IMR-90 (cell line): ENCODE results near the gene TAF1D. TPM values are rescaled to one million over a fixed set of nuclear protein-coding genes. Genes with fewer than 3 reads are reported as not detected.

Experiments used
- ATAC-seq: fragments of 200-7000 bp; cut with Tn5 transposase; 2 replicates; pipeline ENCODE4 v1.9.1; 2020; ENCODE audit warnings: low read depth, mild to moderate bottlenecking, moderate library complexity
- BruUV-seq: library from RNA; stranded (reverse); fragments of 400-500 nt; replicated peaks from 2 replicates; lab custom pipeline; 2021; lab: Mats Ljungman, UMichigan
- CTCF ChIA-PET: fragments of 300-600 bp; formaldehyde crosslinking; extraction: SDS; loops from one replicate; lab custom pipeline; 2021; ENCODE audit warnings: antibody characterized with exemption; lab: Yijun Ruan, JAX
- POLR2A ChIA-PET: fragments of 300-600 bp; sonication (Branson Sonifier 250); formaldehyde crosslinking; loops from one replicate; lab custom pipeline; 2022; ENCODE audit warnings: antibody characterized with exemption; ENCODE audit not compliant: unreplicated experiment; lab: Charles Lee
- DNase-seq: peaks from one replicate; pipeline ENCODE4 v3.0.0; 2013
- H2AFZ ChIP-seq: replicated peaks from 2 replicates; pipeline ENCODE3; 2013; ENCODE audit warnings: low read length, mild to moderate bottlenecking; ENCODE audit not compliant: poor library complexity
- H2AK5ac ChIP-seq: 2 replicates; pipeline ENCODE4 v1.6.1; 2013; ENCODE audit warnings: low read depth, low read length, inconsistent platforms
- H2AK9ac ChIP-seq: replicated peaks from 2 replicates; pipeline ENCODE3; 2013; ENCODE audit warnings: mild to moderate bottlenecking, low read depth, low read length, moderate library complexity; ENCODE audit not compliant: poor library complexity
- H2BK120ac ChIP-seq: 2 replicates; pipeline ENCODE4 v1.6.1; 2013; ENCODE audit warnings: low read depth, low read length, inconsistent platforms
- H2BK15ac ChIP-seq: 3 replicates; pipeline ENCODE4 v1.6.1; 2013; ENCODE audit warnings: low read depth, low read length, inconsistent platforms
- H2BK20ac ChIP-seq: 2 replicates; pipeline ENCODE4 v1.6.1; 2013; ENCODE audit warnings: low read depth, mild to moderate bottlenecking, inconsistent platforms, low read length, moderate library complexity
- H2BK5ac ChIP-seq: 2 replicates; pipeline ENCODE4 v1.6.1; 2013; ENCODE audit warnings: mild to moderate bottlenecking, low read depth, low read length, inconsistent platforms; ENCODE audit not compliant: poor library complexity, severe bottlenecking
- H3K14ac ChIP-seq: replicated peaks from 2 replicates; pipeline ENCODE4 v1.6.1; 2013; ENCODE audit warnings: low read depth, low read length, inconsistent platforms
- H3K18ac ChIP-seq: 2 replicates; pipeline ENCODE4 v1.6.1; 2013; ENCODE audit warnings: low read depth, low read length, control low read depth
- H3K23ac ChIP-seq: 2 replicates; pipeline ENCODE4 v1.6.1; 2013; ENCODE audit warnings: low read depth, low read length, inconsistent platforms
- H3K27ac ChIP-seq: 2 replicates; pipeline ENCODE4 v1.5.1; 2013; ENCODE audit warnings: mild to moderate bottlenecking, control low read depth, low read length; ENCODE audit not compliant: insufficient read depth
- H3K27me3 ChIP-seq: 2 replicates; pipeline ENCODE4 v1.6.1; 2013; ENCODE audit warnings: low read length; ENCODE audit not compliant: control insufficient read depth, insufficient read depth
- H3K36me3 ChIP-seq: 2 replicates; pipeline ENCODE4 v1.6.1; 2013; ENCODE audit warnings: low read length, mixed read lengths; ENCODE audit not compliant: control insufficient read depth, insufficient read depth
- H3K4ac ChIP-seq: 2 replicates; pipeline ENCODE4 v1.6.1; 2013; ENCODE audit warnings: low read depth, low read length, inconsistent platforms
- H3K4me1 ChIP-seq: 2 replicates; pipeline ENCODE4 v1.6.1; 2013; ENCODE audit warnings: low read length, mixed read lengths; ENCODE audit not compliant: control insufficient read depth, insufficient read depth
- H3K4me2 ChIP-seq: 2 replicates; pipeline ENCODE4 v1.6.1; 2013; ENCODE audit warnings: low read depth, mild to moderate bottlenecking, control low read depth, low read length, moderate library complexity
- H3K4me3 ChIP-seq: 2 replicates; pipeline ENCODE4 v1.5.1; 2013; ENCODE audit warnings: low read depth, mild to moderate bottlenecking, control low read depth, low read length, moderate library complexity; ENCODE audit not compliant: insufficient read depth
- H3K56ac ChIP-seq: 2 replicates; pipeline ENCODE4 v1.6.1; 2013; ENCODE audit warnings: low read length, inconsistent platforms; ENCODE audit not compliant: insufficient read depth; ENCODE audit errors: extremely low read depth
- H3K79me1 ChIP-seq, 2 experiments: 2 replicates each; pipeline ENCODE4 v1.6.1; 2013; ENCODE audit warnings: low read length in 2 of 2, inconsistent platforms in 1 of 2, low read depth in 1 of 2
- H3K9ac ChIP-seq: 2 replicates; pipeline ENCODE4 v1.6.1; 2013; ENCODE audit warnings: low read depth, low read length, control low read depth
- H3K9me1 ChIP-seq: 2 replicates; pipeline ENCODE4 v1.6.1; 2013; ENCODE audit warnings: low read length, inconsistent platforms; ENCODE audit not compliant: insufficient read depth
- H3K9me3 ChIP-seq: 2 replicates; pipeline ENCODE4 v1.6.1; 2013; ENCODE audit warnings: low read length; ENCODE audit not compliant: control insufficient read depth, insufficient read depth
- H4K20me1 ChIP-seq: 2 replicates; pipeline ENCODE4 v1.6.1; 2013; ENCODE audit warnings: low read length, inconsistent platforms; ENCODE audit not compliant: insufficient read depth
- H4K5ac ChIP-seq: 2 replicates; pipeline ENCODE4 v1.6.1; 2013; ENCODE audit warnings: mild to moderate bottlenecking, low read depth, low read length, control low read depth
- H4K8ac ChIP-seq, 2 experiments: 2 replicates each; pipeline ENCODE4 v1.6.1; 2013; ENCODE audit warnings: low read depth in 2 of 2, low read length in 2 of 2, control low read depth in 1 of 2, inconsistent platforms in 1 of 2
- H4K91ac ChIP-seq: 2 replicates; pipeline ENCODE4 v1.6.1; 2013; ENCODE audit warnings: low read depth, low read length, inconsistent platforms; ENCODE audit not compliant: insufficient read depth
- MXI1 ChIP-seq: IDR thresholded peaks from 2 replicates; pipeline ENCODE4 v1.6.1; 2012; ENCODE audit warnings: low read depth, mild to moderate bottlenecking, low read length, moderate library complexity, borderline replicate concordance
- POLR2A ChIP-seq: IDR thresholded peaks from 2 replicates; pipeline ENCODE4 v1.6.1; 2012; ENCODE audit warnings: mild to moderate bottlenecking, low read depth, low read length
- WGBS, 2 experiments: methylation state at CpG; one replicate each; pipeline versions ENCODE4 v1.1.5 to v1.1.7; 2013; ENCODE audit warnings: missing lambda C conversion rate in 2 of 2; ENCODE audit not compliant: insufficient read length in 1 of 2; ENCODE audit errors: extremely low coverage in 2 of 2; 5-methylcytosine and 5-hydroxymethylcytosine counted together
- dilution Hi-C: fragments of 300-500 bp; cut with HindIII; formaldehyde crosslinking; loops from one replicate; pipeline ENCODE4 v1.14.3; 2018; ENCODE audit warnings: low sequenced_read_pairs; ENCODE audit not compliant: unreplicated experiment
- in situ Hi-C: fragments of 300-500 bp; cut with MboI; formaldehyde crosslinking; loops from 3 replicates; pipeline ENCODE4 v1.14.3; 2019; ENCODE audit warnings: low sequenced_read_pairs, inconsistent platforms, mixed read lengths
- intact Hi-C: fragments of 100-400 bp; cut with micrococcal nuclease; formaldehyde crosslinking; loops from 2 replicates; pipeline ENCODE4 v1.10.0; 2022
- polyA plus RNA-seq, 3 experiments: library from polyadenylated mRNA; depleted of rRNA; stranded (reverse); fragments of >200 nt; gene quantifications; 2 replicates each; pipeline ENCODE4 v1.2.3, GENCODE V29; 2012; ENCODE audit warnings: low replicate concordance in 1 of 3
- total RNA-seq: library from RNA; depleted of rRNA; stranded (reverse); fragments of >200 nt; gene quantifications from 2 replicates; pipeline ENCODE4 v1.2.3, GENCODE V29; 2012

TAF1D gene
- total and polyA plus RNA-seq, 2 of the 4 experiments (the other 2 are of a cell fraction), result 56.8 to 133 TPM

DNA sequence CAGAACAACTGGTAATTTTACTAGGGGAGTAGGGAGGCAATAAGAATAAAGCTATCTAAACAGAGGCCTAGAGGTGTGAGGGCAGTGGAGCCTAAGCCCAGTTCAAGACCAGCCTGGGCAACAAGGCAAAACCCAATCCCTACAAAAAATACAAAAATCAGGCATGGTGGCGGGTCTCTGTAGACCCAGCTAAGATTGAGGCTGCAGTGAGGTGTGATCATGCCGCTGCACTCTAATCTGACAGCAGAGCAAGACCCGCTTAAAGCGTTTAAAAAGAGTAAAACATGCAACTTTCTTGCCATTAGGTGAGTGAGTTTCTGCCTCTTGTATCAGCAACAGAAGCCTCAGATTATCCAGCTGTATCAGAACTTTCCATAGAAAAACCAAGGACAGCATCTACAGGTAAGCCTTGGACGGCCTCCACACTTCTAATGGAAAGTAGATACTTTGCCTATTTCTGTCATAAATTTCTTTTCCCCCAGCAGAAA is 12.1 kb downstream of the TAF1D start:
- POLR2A ChIA-PET, result interaction anchor here (1.0 kb wide), 1 partner anchor 12 kb away, joined by 3 read pairs; the partner anchor contains the start of genes C11orf54 and TAF1D
- Histone ChIP-seq H3K9ac (no peak overlapping the region), H2BK15ac (no peak overlapping the region), H3K36me3 (peaks cover 30% of the 10 kb centered on the region), H3K4me2 (no peak overlapping the region), H3K23ac (no peak overlapping the region), H4K8ac (no peak overlapping the region), H3K4ac (no peak overlapping the region), H2AFZ (no peak overlapping the region), H2AK9ac (no peak overlapping the region), H3K9me1 (no peaks in the 10 kb centered on the region; the same call in 1 of the 2 replicates), H3K9me3 (no peaks in the 10 kb centered on the region), H3K27me3 (no peaks in the 10 kb centered on the region), H3K4me1 (peaks cover 9% of the 10 kb centered on the region), H4K5ac (no peak overlapping the region), H3K18ac (no peak overlapping the region), H3K4me3 (no peak overlapping the region), H2BK120ac (no peak overlapping the region), H2BK5ac (no peak overlapping the region), H2AK5ac (no peak overlapping the region), H3K27ac (no peak overlapping the region), H4K20me1 (peaks cover 50% of the 10 kb centered on the region), H4K91ac (no peak overlapping the region), H3K14ac (no peak overlapping the region), H2BK20ac (no peak overlapping the region), H3K79me1 (peaks cover 7 to 23% of the 10 kb centered on the region in 2 experiments; a peak in 2 of 4 replicates), H3K56ac (no peak overlapping the region)
- WGBS, 2 experiments, result 90% methylated on average over 2 of the region's 5 CpGs; no CpG with 5 or more reads in 1 of the 2 experiments
- ATAC-seq (no peak; the same call in 1 of the 2 replicates), DNase-seq (no peak)
- TF ChIP-seq POLR2A (peak; percentile 45), MXI1 (no peak)
- dilution Hi-C loops, result no loop called here
- in situ Hi-C loops, result no loop called here
- CTCF ChIA-PET, result no interaction called here
- intact Hi-C loops, result no loop called here
- no TSS peak for BruUV-seq
